AG10803 (cell line): ENCODE measurements around the gene IL23R.
A peak's percentile ranks its signal among the peaks of the same experiment; 100 is the strongest.

ENCODE experiments used
- DNase-seq: peaks from one replicate; pipeline ENCODE4 v3.0.0; 2010; ENCODE audit warnings: low read depth
- H3K4me3 ChIP-seq: 2 replicates; pipeline ENCODE4 v1.5.1; 2011; ENCODE audit warnings: mild to moderate bottlenecking, low read length, control low read depth
- CTCF ChIP-seq: conservative IDR thresholded peaks from 2 replicates; pipeline ENCODE4 v1.5.1; 2011; ENCODE audit warnings: mild to moderate bottlenecking, low read length, control low read depth, inconsistent platforms

IL23R gene, protein sequence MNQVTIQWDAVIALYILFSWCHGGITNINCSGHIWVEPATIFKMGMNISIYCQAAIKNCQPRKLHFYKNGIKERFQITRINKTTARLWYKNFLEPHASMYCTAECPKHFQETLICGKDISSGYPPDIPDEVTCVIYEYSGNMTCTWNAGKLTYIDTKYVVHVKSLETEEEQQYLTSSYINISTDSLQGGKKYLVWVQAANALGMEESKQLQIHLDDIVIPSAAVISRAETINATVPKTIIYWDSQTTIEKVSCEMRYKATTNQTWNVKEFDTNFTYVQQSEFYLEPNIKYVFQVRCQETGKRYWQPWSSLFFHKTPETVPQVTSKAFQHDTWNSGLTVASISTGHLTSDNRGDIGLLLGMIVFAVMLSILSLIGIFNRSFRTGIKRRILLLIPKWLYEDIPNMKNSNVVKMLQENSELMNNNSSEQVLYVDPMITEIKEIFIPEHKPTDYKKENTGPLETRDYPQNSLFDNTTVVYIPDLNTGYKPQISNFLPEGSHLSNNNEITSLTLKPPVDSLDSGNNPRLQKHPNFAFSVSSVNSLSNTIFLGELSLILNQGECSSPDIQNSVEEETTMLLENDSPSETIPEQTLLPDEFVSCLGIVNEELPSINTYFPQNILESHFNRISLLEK

DNA sequence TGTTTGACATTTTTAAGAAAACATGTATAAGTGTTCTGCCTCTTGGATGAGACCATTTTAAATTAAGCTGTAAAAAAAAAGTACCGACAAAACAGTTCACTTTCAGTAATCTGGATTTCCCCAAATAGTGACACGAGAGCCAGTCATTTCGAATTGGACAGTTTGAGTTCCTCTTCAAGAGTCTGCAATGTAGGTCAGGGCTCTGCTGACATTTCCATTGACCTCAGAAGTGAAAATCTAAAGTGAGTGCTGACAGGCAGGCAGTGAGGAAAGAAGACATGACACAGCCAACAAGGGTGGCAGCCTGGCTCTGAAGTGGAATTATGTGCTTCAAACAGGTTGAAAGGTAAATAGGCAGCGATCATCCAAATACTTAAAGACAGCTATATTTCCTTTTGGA, at the start of gene IL23R:
Gene IL23R (plus strand): TSS at position 259 of the 400 bp plus-strand sequence. CDS start 1,667 bp downstream, outside the sequence.
- no peak for TF ChIP-seq CTCF
- H3K4me3 ChIP-seq, result no peak within 1 kb of the TSS
- no peak for DNase-seq

DNA sequence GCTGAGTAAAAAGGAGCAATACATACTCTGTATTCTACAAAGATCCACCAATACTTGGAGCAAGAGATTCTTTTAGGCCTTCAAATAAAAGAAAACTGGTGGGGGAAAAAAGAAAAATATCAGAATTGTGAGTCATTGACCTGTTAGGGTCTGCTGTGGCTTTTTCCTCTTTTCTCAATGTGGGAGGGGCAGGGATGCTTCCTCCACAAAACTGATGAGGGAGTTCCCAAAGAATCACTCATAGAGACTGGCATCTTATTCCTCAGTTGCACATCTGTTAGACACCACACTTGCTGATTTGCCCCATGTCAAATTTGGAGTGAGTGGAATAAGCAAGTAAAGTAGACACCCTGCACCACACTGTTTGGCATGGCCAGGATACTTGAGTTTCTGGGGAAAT, 48.1 kb upstream of the IL23R start:
- H3K4me3 ChIP-seq, result no peak overlapping the region
- TF ChIP-seq CTCF, result no peak
- DNase-seq, result no peak

- TF ChIP-seq CTCF, result no peak
- DNase-seq, result no peak
Observed at GRCh38 chr1:67118646-67119045, 47.6 kb upstream of the IL23R start.

DNA sequence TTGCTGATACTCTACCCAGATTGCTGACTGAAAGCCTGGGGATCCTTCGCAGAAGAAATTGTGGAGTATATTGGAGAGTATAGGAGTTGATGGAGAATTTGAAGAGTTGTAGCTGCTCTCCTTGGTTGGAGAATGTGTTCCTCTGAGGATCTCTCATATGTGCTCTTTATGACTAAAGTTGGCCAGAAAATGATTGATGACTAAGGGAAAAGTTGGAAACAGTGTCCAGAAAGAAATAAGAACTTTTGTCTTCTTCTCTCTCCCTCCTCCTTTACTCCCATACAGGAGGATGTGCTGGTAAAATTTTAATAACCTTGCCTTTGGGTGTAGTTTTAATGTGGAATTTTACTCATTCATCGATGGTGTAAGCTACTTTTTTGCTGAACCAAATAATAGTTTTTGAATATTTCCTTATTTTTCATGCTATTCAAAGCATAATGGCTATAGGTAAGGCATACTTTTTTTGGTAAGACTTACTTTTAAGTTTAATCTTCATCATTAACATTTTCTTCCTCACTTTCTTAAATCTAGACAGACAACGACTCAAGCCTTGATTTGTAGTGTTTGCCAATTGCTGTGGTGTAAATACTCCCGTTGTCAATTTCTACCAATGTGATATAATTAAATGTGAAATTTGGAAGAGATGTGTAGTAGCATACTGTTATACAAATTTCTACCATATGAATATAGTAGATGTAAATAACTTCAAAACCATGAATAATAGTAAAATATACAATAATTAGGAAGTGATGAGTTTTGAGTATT, 45.2 kb upstream of the IL23R start:
- no peak for DNase-seq
- no peak overlapping the region for H3K4me3 ChIP-seq
- no peak for TF ChIP-seq CTCF

More at GRCh38 chr1:67118646-67119045, 47.6 kb upstream of the IL23R start:
- H3K4me3 ChIP-seq, result no peak overlapping the region

- DNase-seq, result no peak
- no peak overlapping the region for H3K4me3 ChIP-seq
- no peak for TF ChIP-seq CTCF
Observed at GRCh38 chr1:67124455-67124854, 41.8 kb upstream of the IL23R start.

GRCh38 chr1:67126111-67126746, 40.0 kb upstream of the IL23R start:
- no peak for DNase-seq
- H3K4me3 ChIP-seq, result no peak overlapping the region
- TF ChIP-seq CTCF, result peak; percentile 11; the same call in 1 of the 2 replicates
